Peyer's patch (tissue), 4 donors: Measurements from ENCODE around the gene LRRC46. TPM values are rescaled to one million over a fixed set of nuclear protein-coding genes. Genes with fewer than 3 reads are reported as not detected.

Experiments used
- DNase-seq, 3 donors: peaks; one replicate each; pipeline ENCODE4 v3.0.0-alpha.2; 2017 to 2019
- H3K27ac ChIP-seq, 4 donors: fragments of 200-600 bp; sonication (generic); one replicate each; pipeline ENCODE4 v1.5.1; 2016 to 2019
- H3K27me3 ChIP-seq, 2 donors: fragments of 200-600 bp; sonication (generic); one replicate each; pipeline ENCODE4 v1.5.1; 2019
- H3K36me3 ChIP-seq, 3 donors: fragments of 200-600 bp; sonication (generic); one replicate each; pipeline ENCODE4 v1.5.1; 2016 to 2019
- H3K4me1 ChIP-seq, 4 donors: fragments of 200-600 bp; sonication (generic); one replicate each; pipeline ENCODE4 v1.5.1; 2016 to 2019
- H3K4me3 ChIP-seq, 4 donors: fragments of 200-600 bp; sonication (generic); 1 replicate in 3 of 4; 2 replicates in 1 of 4; pipeline ENCODE4 v1.5.1; 2016 to 2019; ENCODE audit warnings: mild to moderate bottlenecking in 1 of 4
- H3K9me3 ChIP-seq, 4 donors: fragments of 200-600 bp; sonication (generic); one replicate each; pipeline ENCODE4 v1.5.1; 2016 to 2019; ENCODE audit warnings: mild to moderate bottlenecking in 1 of 4
- POLR2A ChIP-seq, 2 donors: fragments of 450-650 bp; IDR thresholded peaks; one replicate each; pipeline ENCODE4 v1.5.1; 2017; ENCODE audit warnings: antibody characterized with exemption in 2 of 2, mild to moderate bottlenecking in 2 of 2, moderate library complexity in 2 of 2
- total RNA-seq, 4 donors: library from RNA; depleted of rRNA; stranded (reverse); fragments of >200 nt; gene quantifications; one replicate each; pipeline ENCODE4 v1.1.0, GENCODE V29; 2016
- TF ChIP-seq, protein P1 (sequence below), 6 experiments: fragments of 450-650 bp in 4 of 6; fragments of 200-600 bp in 2 of 6; sonication (generic) in 1 of 6; IDR thresholded peaks; one replicate each; pipeline ENCODE4 v1.5.1; 2017 to 2019; ENCODE audit warnings: antibody characterized with exemption in 6 of 6, mild to moderate bottlenecking in 3 of 6, moderate library complexity in 1 of 6

LRRC46 gene
- total RNA-seq, 4 donors from 2014 or later: 0.40 TPM; not detected in 3

DNA sequence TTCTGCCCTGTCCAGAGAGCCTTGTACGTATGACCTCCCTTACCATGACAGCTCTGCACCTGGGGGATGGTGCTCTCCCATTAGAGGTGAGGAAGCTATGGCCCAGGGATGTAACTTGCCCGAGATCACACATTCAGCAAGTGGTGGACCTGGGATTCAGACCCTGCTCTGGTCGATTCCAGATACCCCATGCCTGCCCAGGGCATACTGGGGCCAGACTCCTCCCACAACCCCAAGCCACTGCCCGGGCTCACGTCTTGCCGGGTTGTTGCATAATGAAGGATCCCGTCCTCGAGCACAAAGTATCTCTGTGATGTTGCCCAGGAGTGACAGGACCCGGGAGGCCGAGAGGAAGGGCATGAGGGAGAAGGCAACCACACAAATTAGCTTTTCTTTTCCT lies 12.0 kb upstream of the LRRC46 start:
- no peak for DNase-seq
- H3K4me3 ChIP-seq: peak overlapping the region in 1 of 4 donors; percentile 73
- H3K4me1 ChIP-seq: peaks cover 0 to 22% (median 13%) of the 10 kb centered on the region in 4 donors
- TF ChIP-seq, protein P1, sequence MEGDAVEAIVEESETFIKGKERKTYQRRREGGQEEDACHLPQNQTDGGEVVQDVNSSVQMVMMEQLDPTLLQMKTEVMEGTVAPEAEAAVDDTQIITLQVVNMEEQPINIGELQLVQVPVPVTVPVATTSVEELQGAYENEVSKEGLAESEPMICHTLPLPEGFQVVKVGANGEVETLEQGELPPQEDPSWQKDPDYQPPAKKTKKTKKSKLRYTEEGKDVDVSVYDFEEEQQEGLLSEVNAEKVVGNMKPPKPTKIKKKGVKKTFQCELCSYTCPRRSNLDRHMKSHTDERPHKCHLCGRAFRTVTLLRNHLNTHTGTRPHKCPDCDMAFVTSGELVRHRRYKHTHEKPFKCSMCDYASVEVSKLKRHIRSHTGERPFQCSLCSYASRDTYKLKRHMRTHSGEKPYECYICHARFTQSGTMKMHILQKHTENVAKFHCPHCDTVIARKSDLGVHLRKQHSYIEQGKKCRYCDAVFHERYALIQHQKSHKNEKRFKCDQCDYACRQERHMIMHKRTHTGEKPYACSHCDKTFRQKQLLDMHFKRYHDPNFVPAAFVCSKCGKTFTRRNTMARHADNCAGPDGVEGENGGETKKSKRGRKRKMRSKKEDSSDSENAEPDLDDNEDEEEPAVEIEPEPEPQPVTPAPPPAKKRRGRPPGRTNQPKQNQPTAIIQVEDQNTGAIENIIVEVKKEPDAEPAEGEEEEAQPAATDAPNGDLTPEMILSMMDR (IDR thresholded peaks at IDR 0.05): no peak
- no peak for TF ChIP-seq POLR2A (IDR thresholded peaks at IDR 0.05)
- no peaks in the 10 kb centered on the region for H3K9me3 ChIP-seq
- peaks cover 0 to 60% (median 0%) of the 10 kb centered on the region in 3 donors for H3K36me3 ChIP-seq
- no peaks in the 10 kb centered on the region for H3K27me3 ChIP-seq
- H3K27ac ChIP-seq: peak overlapping the region in 3 of 4 donors; percentile 79 to 91 (median 84)

DNA sequence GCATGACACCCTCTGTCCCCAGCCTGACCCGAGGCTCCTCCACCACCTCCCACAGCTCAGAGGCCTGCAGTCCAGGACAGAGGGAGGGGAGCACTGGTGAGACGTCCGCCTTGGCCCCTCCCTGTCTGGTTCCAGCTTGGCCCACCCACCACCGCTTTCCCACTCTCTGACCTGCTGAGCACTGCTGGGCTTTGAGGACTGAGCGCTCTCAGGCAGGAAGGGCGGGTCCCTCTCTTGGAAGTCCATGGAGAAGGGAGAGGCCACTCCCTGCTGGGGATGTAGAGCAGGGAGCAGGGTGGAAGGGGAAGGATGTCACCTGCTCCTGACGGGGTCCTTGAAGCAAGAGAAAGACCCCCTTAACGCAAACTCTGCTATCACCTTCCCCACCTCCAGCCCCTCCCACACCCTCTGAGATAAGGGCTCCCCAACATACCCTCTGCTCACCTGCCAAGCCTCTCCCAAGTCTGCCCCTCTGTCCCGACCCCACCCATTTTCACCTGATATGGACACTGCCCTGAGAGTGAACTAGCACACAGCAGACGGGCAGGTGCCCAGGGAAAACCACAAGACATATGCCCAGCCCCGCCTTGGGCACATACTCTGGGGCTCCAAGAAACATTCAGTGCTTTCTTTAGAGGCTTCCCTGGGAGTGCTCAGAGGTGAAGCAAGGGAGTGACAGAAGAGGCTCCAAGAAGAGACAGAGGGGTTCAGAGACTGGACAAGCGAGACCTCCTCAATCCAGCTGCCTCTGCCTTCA lies 11.3 kb upstream of the LRRC46 start:
- Histone ChIP-seq H3K27ac (peak overlapping the region in 3 of 4 donors; percentile 79 to 91 (median 84)), H3K36me3 (peaks cover 0 to 57% (median 0%) of the 10 kb centered on the region in 3 donors), H3K4me3 (peak overlapping the region in 2 of 4 donors; percentile 71 to 73), H3K9me3 (no peaks in the 10 kb centered on the region), H3K4me1 (peaks cover 0 to 22% (median 13%) of the 10 kb centered on the region in 4 donors), H3K27me3 (no peaks in the 10 kb centered on the region)
- TF ChIP-seq, protein P1 (IDR thresholded peaks at IDR 0.05): no peak
- TF ChIP-seq POLR2A (IDR thresholded peaks at IDR 0.05): peak; percentile 72 to 77
- peak in 2 of 3 donors; percentile 83 to 85 for DNase-seq

- TF ChIP-seq, protein P1 (IDR thresholded peaks at IDR 0.05): no peak
- H3K4me3 ChIP-seq: peak overlapping the region; percentile 49 to 73 (median 66)
- peaks cover 0 to 22% (median 13%) of the 10 kb centered on the region in 4 donors for H3K4me1 ChIP-seq
- DNase-seq: no peak
- peak overlapping the region; percentile 62 to 91 (median 82) for H3K27ac ChIP-seq
- no peaks in the 10 kb centered on the region for H3K27me3 ChIP-seq
- H3K9me3 ChIP-seq: no peaks in the 10 kb centered on the region
- peaks cover 0 to 56% (median 0%) of the 10 kb centered on the region in 3 donors for H3K36me3 ChIP-seq
Measured at GRCh38 chr17:47821031-47821423, 10.4 kb upstream of the LRRC46 start.

DNA sequence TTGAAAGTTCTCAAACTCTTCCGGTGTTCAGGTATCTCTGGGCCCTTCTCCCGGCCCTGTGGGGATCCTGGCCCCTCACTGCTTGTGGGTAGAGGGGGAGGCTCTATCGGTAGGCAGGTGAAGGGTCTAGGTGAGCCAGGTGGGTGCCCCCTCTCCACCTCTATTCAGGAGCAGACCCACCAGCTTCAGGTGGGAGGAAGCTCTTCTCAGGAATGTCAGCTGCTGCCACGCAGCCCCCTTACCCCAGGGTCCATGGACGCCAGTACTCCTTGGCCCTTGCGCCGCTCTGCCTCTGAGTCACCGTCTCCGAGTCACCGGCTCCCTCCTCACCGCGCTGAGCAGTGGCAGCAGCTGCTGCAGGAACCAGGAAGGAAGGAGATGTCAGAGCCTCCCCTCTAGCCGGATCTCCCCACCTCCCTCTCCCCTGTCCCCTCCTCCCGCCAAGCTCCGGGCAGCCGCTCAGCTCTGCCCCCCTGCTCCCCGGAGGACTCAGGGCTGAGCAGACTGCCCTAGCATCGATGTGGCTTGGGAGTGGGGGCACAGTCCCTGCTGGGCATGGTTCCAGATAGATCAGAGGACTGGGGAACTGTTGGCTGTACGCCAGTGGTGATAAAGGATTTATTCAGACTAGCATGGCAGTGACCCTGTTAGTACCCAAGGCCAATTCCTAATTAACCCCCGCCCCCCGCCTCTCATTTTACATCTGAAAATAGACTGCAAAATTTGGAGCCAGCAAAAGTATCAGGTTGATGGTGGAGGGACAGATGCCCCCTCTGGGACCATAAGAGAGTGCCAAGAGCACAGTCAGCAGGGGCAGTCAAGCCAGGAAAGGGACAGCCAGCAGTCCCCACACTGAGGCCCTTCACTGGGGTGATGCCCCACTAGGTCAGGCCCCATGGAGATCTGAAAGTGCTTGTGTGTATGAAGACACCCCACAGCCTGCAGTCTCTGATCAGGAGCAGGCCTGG lies 9.8 kb upstream of the LRRC46 start, which contains the start of gene OSBPL7:
TSS of gene OSBPL7 (minus strand) at position 371 of the 968 bp plus-strand sequence. CDS start 1,516 bp downstream, outside the sequence.
- peaks cover 0 to 56% (median 0%) of the 10 kb centered on the region in 3 donors for H3K36me3 ChIP-seq
- no peaks in the 10 kb centered on the region for H3K27me3 ChIP-seq
- H3K9me3 ChIP-seq: no peaks in the 10 kb centered on the region
- peak within 1 kb of the TSS; percentile 49 to 73 (median 66) for H3K4me3 ChIP-seq
- peaks cover 0 to 22% (median 13%) of the 10 kb centered on the region in 4 donors for H3K4me1 ChIP-seq
- peak; percentile 72 to 89 for TF ChIP-seq POLR2A (IDR thresholded peaks at IDR 0.05)
- TF ChIP-seq, protein P1 (IDR thresholded peaks at IDR 0.05): peak in 1 of 6 experiments; percentile 16
- peak; percentile 72 to 90 (median 88) for DNase-seq
- H3K27ac ChIP-seq: peak within 1 kb of the TSS; percentile 62 to 91 (median 82)

DNA sequence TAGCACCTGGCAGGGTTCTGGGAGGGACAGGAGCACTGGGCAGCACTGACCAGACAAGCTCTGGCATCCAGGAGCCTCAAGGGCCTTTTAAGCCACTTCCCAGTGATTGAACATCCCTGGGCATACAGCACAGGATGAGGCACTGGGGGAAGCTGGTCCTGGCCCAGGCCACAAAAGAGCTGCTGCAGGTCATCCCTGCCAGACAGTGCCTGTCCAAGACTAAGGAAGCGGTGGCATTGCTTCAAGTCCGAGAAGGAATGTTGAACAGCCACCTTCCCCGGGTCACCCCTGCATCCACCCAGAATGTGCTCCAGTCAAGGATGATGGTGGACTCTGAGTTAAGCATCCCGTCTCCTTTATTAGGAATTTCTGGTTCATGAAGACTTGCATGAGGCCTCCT lies 8.7 kb upstream of the LRRC46 start:
- peaks cover 0 to 55% (median 0%) of the 10 kb centered on the region in 3 donors for H3K36me3 ChIP-seq

More for the DNA sequence above, 8.7 kb upstream of the LRRC46 start:
- DNase-seq: no peak
- no peaks in the 10 kb centered on the region for H3K9me3 ChIP-seq
- no peak overlapping the region for H3K4me3 ChIP-seq
- H3K27me3 ChIP-seq: no peaks in the 10 kb centered on the region
- peak overlapping the region in 1 of 4 donors; percentile 91 for H3K27ac ChIP-seq
- TF ChIP-seq, protein P1 (IDR thresholded peaks at IDR 0.05): no peak
- TF ChIP-seq POLR2A (IDR thresholded peaks at IDR 0.05): no peak
- H3K4me1 ChIP-seq: peaks cover 0 to 22% (median 13%) of the 10 kb centered on the region in 4 donors
